H1 (cell line): Measurements from ENCODE around the gene RSAD1. TPM values are rescaled to one million over a fixed set of nuclear protein-coding genes. Genes with fewer than 3 reads are reported as not detected.
A peak's percentile ranks its signal among the peaks of the same experiment; 100 is the strongest.

Experiments
- CTCF ChIA-PET: fragments of 300-600 bp; sonication (Branson Sonifier 250); formaldehyde crosslinking; loops from one replicate; lab custom pipeline; 2021; ENCODE audit not compliant: partially characterized antibody; lab: Charles Lee
- POLR2A ChIA-PET: fragments of 300-600 bp; sonication (Branson Sonifier 250); formaldehyde crosslinking; loops from one replicate; lab custom pipeline; 2021; ENCODE audit warnings: inconsistent platforms; ENCODE audit not compliant: partially characterized antibody; lab: Charles Lee
- DNase-seq, 2 experiments: peaks; one replicate each; pipeline versions ENCODE4 v3.0.0 to v3.0.0-alpha.2; 2010 to 2022; ENCODE audit warnings: low spot score in 2 of 2, low read depth in 1 of 2, mixed read lengths in 1 of 2
- FAIRE-seq: peaks from 2 replicates; lab custom pipeline; 2011; peaks lifted over from hg19 to GRCh38; lab: Jason Lieb, UNC
- H2AFZ ChIP-seq: 2 replicates; pipeline ENCODE4 v1.8.1; 2012; ENCODE audit warnings: low read length, inconsistent platforms
- H2AK5ac ChIP-seq: 2 replicates; pipeline ENCODE4 v1.6.1; 2013; ENCODE audit warnings: low read depth, low read length
- H2BK120ac ChIP-seq: replicated peaks from 2 replicates; pipeline ENCODE3; 2013; ENCODE audit warnings: low read depth, low read length, inconsistent platforms
- H2BK12ac ChIP-seq: 2 replicates; pipeline ENCODE4 v1.6.1; 2013; ENCODE audit warnings: low read depth, low read length
- H2BK15ac ChIP-seq: 2 replicates; pipeline ENCODE4 v1.6.1; 2013; ENCODE audit warnings: low read length
- H2BK20ac ChIP-seq: 2 replicates; pipeline ENCODE4 v1.6.1; 2013; ENCODE audit warnings: low read length
- H2BK5ac ChIP-seq: 2 replicates; pipeline ENCODE4 v1.6.1; 2013; ENCODE audit warnings: low read depth, low read length
- H3K14ac ChIP-seq: 2 replicates; pipeline ENCODE4 v1.6.1; 2013; ENCODE audit warnings: inconsistent platforms; ENCODE audit not compliant: insufficient read length
- H3K18ac ChIP-seq: 2 replicates; pipeline ENCODE4 v1.6.1; 2013; ENCODE audit warnings: low read length; ENCODE audit errors: extremely low read depth
- H3K23ac ChIP-seq: 2 replicates; pipeline ENCODE4 v1.6.1; 2013; ENCODE audit warnings: inconsistent platforms; ENCODE audit not compliant: insufficient read length
- H3K23me2 ChIP-seq: 2 replicates; pipeline ENCODE4 v1.6.1; 2013; ENCODE audit warnings: low read depth, low read length
- H3K27ac ChIP-seq: 2 replicates; pipeline ENCODE4 v1.6.1; 2011; ENCODE audit warnings: low read depth, low read length, inconsistent platforms
- H3K27me3 ChIP-seq, 4 experiments: replicated peaks in 1 of 4; 1 replicate in 1 of 4; 2 replicates in 3 of 4; pipeline versions ENCODE4 v1.6.1 to v1.8.1; 2011 to 2013; ENCODE audit warnings: low read length in 3 of 4, mild to moderate bottlenecking in 3 of 4, inconsistent platforms in 2 of 4, mixed read lengths in 2 of 4, moderate library complexity in 1 of 4; ENCODE audit not compliant: control insufficient read depth in 3 of 4, insufficient read depth in 3 of 4; ENCODE audit errors: extremely low read depth in 1 of 4
- H3K36me3 ChIP-seq, 4 experiments: 2 replicates each; pipeline versions ENCODE4 v1.6.1 to v1.8.1; 2011 to 2013; ENCODE audit warnings: mild to moderate bottlenecking in 4 of 4, low read length in 3 of 4, moderate library complexity in 2 of 4, control low read depth in 1 of 4, inconsistent platforms in 1 of 4; ENCODE audit not compliant: insufficient read depth in 4 of 4, control insufficient read depth in 2 of 4
- H3K4ac ChIP-seq: replicated peaks from 2 replicates; pipeline ENCODE3; 2013; ENCODE audit warnings: low read length, low read depth, mixed read lengths, inconsistent platforms; ENCODE audit not compliant: insufficient read length
- H3K4me1 ChIP-seq, 4 experiments: replicated peaks in 1 of 4; 1 replicate in 1 of 4; 2 replicates in 3 of 4; pipeline versions ENCODE4 v1.6.1 to v1.8.1; 2011 to 2013; ENCODE audit warnings: low read length in 3 of 4, inconsistent platforms in 2 of 4, mixed read lengths in 1 of 4; ENCODE audit not compliant: insufficient read depth in 4 of 4, control insufficient read depth in 3 of 4
- H3K4me2 ChIP-seq, 2 experiments: 2 replicates each; pipeline versions ENCODE4 v1.6.1 to v1.8.1; 2011 to 2013; ENCODE audit warnings: low read depth in 2 of 2, low read length in 2 of 2, control low read depth in 1 of 2, inconsistent platforms in 1 of 2, mild to moderate bottlenecking in 1 of 2; ENCODE audit not compliant: insufficient read depth in 1 of 2
- H3K4me3 ChIP-seq, 4 experiments: fragments of 200-600, 300-600 bp in 1 of 4; sonication (generic), shearing (Covaris generic), sonication (Bioruptor Twin) in 1 of 4; 2 replicates each; pipeline versions ENCODE4 v1.5.1 to v1.8.1; 2011 to 2016; ENCODE audit warnings: low read length in 4 of 4, low read depth in 3 of 4, control low read depth in 2 of 4, inconsistent platforms in 2 of 4, mild to moderate bottlenecking in 2 of 4, mixed read lengths in 1 of 4, moderate library complexity in 1 of 4; ENCODE audit not compliant: insufficient read depth in 2 of 4; ENCODE audit errors: extremely low read depth in 1 of 4
- H3K56ac ChIP-seq: replicated peaks from 2 replicates; pipeline ENCODE3; 2013; ENCODE audit warnings: low read depth, mild to moderate bottlenecking, mixed read lengths, low read length, inconsistent platforms; ENCODE audit not compliant: insufficient read length
- H3K79me1 ChIP-seq: 2 replicates; pipeline ENCODE4 v1.6.1; 2013; ENCODE audit warnings: low read depth, low read length, control low read depth
- H3K79me2 ChIP-seq, 2 experiments: 2 replicates each; pipeline versions ENCODE4 v1.6.1 to v1.8.1; 2012 to 2013; ENCODE audit warnings: low read length in 2 of 2, mild to moderate bottlenecking in 2 of 2, inconsistent platforms in 1 of 2; ENCODE audit not compliant: insufficient read depth in 2 of 2, control insufficient read depth in 1 of 2
- H3K9ac ChIP-seq, 4 experiments: replicated peaks in 1 of 4; 1 replicate in 1 of 4; 2 replicates in 3 of 4; pipeline versions ENCODE4 v1.6.1 to v1.8.1; 2011 to 2013; ENCODE audit warnings: low read depth in 3 of 4, low read length in 3 of 4, control low read depth in 2 of 4, mild to moderate bottlenecking in 2 of 4, moderate library complexity in 2 of 4, inconsistent platforms in 1 of 4; ENCODE audit errors: extremely low read depth in 1 of 4
- H3K9me3 ChIP-seq, 2 experiments: 2 replicates each; pipeline versions ENCODE4 v1.6.1 to v1.8.1; 2012 to 2013; ENCODE audit warnings: mild to moderate bottlenecking in 2 of 2, moderate library complexity in 2 of 2, control low read depth in 1 of 2, inconsistent platforms in 1 of 2, low read depth in 1 of 2, low read length in 1 of 2, mixed read lengths in 1 of 2; ENCODE audit not compliant: insufficient read depth in 2 of 2
- H4K20me1 ChIP-seq, 2 experiments: replicated peaks in 1 of 2; 2 replicates each; pipeline versions ENCODE3 to v1.8.1; 2011 to 2013; ENCODE audit warnings: inconsistent platforms in 2 of 2, low read length in 2 of 2, mild to moderate bottlenecking in 1 of 2; ENCODE audit not compliant: insufficient read depth in 2 of 2, control insufficient read depth in 1 of 2
- H4K5ac ChIP-seq: 2 replicates; pipeline ENCODE4 v1.6.1; 2013; ENCODE audit warnings: low read length, low read depth, mixed read lengths, inconsistent platforms; ENCODE audit not compliant: insufficient read length
- H4K8ac ChIP-seq: 2 replicates; pipeline ENCODE4 v1.8.0; 2013; ENCODE audit warnings: mild to moderate bottlenecking, moderate library complexity, low read length, inconsistent platforms; ENCODE audit not compliant: insufficient read depth; ENCODE audit errors: extremely low read depth
- H4K91ac ChIP-seq: replicated peaks from 2 replicates; pipeline ENCODE3; 2013; ENCODE audit warnings: low read length, mixed read lengths, inconsistent platforms; ENCODE audit not compliant: insufficient read length
- ATF2 ChIP-seq: IDR thresholded peaks from 2 replicates; pipeline ENCODE4 v1.6.1; 2012; ENCODE audit warnings: low read length, inconsistent platforms
- BACH1 ChIP-seq: IDR thresholded peaks from 2 replicates; pipeline ENCODE4 v1.6.1; 2012; ENCODE audit warnings: low read length, improper control_type of control experiment
- EP300 ChIP-seq, 2 experiments: IDR thresholded peaks; 1 replicate in 1 of 2; 2 replicates in 1 of 2; pipeline ENCODE4 v1.6.1; 2011 to 2012; ENCODE audit warnings: low read depth in 2 of 2, low read length in 2 of 2, mild to moderate bottlenecking in 2 of 2, borderline replicate concordance in 1 of 2, inconsistent platforms in 1 of 2, moderate library complexity in 1 of 2
- KDM5A ChIP-seq: fragments of 200-600 bp; IDR thresholded peaks from 2 replicates; pipeline ENCODE4 v1.7.1; 2012; ENCODE audit warnings: mild to moderate bottlenecking, low read length, inconsistent platforms, mixed read lengths
- POU5F1 ChIP-seq: IDR thresholded peaks from 2 replicates; pipeline ENCODE4 v1.6.1; 2011; ENCODE audit warnings: low read depth, mild to moderate bottlenecking, low read length, moderate library complexity
- TEAD4 ChIP-seq: IDR thresholded peaks from 2 replicates; pipeline ENCODE4 v1.6.1; 2012; ENCODE audit warnings: low read depth, low read length, inconsistent platforms, mixed read lengths
- WGBS, 2 experiments: shearing (Covaris generic) in 1 of 2; methylation state at CpG; one replicate each; pipeline versions ENCODE4 v1.1.6 to v1.1.7; 2013 to 2015; ENCODE audit warnings: low lambda C conversion rate in 2 of 2, mixed read lengths in 2 of 2, inconsistent platforms in 1 of 2, low coverage in 1 of 2, missing lambda C conversion rate in 1 of 2; ENCODE audit not compliant: insufficient replicate concordance in 2 of 2, insufficient coverage in 1 of 2, insufficient read length in 1 of 2; ENCODE audit errors: extremely low coverage in 1 of 2, missing lambda C conversion rate in 1 of 2; 5-methylcytosine and 5-hydroxymethylcytosine counted together
- polyA plus RNA-seq, 7 experiments: library from polyadenylated mRNA; depleted of rRNA in 3 of 7; stranded (reverse) in 5 of 7; unstranded in 2 of 7; fragments of >200 nt in 5 of 7; fragments of 200-250 nt in 2 of 7; gene quantifications; 1 replicate in 5 of 7; 2 replicates in 1 of 7; 4 replicates in 1 of 7; pipeline versions ENCODE4 v1.2.1 to v1.2.3, GENCODE V29; 2011 to 2013; ENCODE audit warnings: missing spikeins in 2 of 7, mixed read lengths in 2 of 7
- total RNA-seq: library from RNA; stranded (reverse); fragmentation: NEBNext Ultra II Directional; extraction: Animal tissue kit (Norgen Biotek cat#: 25700); gene quantifications from 2 replicates; pipeline ENCODE4 v1.2.1, GENCODE V29; 2021

The RSAD1 gene
- total and polyA plus RNA-seq, 2 of the 8 experiments (the other 6 are each of a cell fraction or from before 2014, with no cell fraction given) = 17.9 to 33.5 TPM

- Histone ChIP-seq H2BK12ac (no peak overlapping the region), H3K4me2 (no peak overlapping the region), H4K8ac (no peak overlapping the region), H3K79me1 (no peaks in the 10 kb centered on the region), H3K36me3 (no peaks in the 10 kb centered on the region), H4K91ac (no peak overlapping the region), H3K4ac (no peak overlapping the region), H4K20me1 (no peaks in the 10 kb centered on the region), H2AK5ac (no peak overlapping the region), H2BK5ac (no peak overlapping the region), H3K27ac (no peak overlapping the region), H3K4me1 (no peaks in the 10 kb centered on the region), H3K18ac (no peak overlapping the region), H2BK15ac (no peak overlapping the region), H3K23ac (no peak overlapping the region), H3K56ac (no peak overlapping the region), H3K9me3 (no peaks in the 10 kb centered on the region), H3K27me3 (no peaks in the 10 kb centered on the region), H2BK120ac (no peak overlapping the region), H3K9ac (no peak overlapping the region), H2BK20ac (no peak overlapping the region), H3K4me3 (no peak overlapping the region), H3K14ac (no peak overlapping the region), H2AFZ (0 out of 2 replicates have a peak overlapping the region, but pooled peaks have one; percentile 62), H3K23me2 (no peaks in the 10 kb centered on the region), H3K79me2 (no peaks in the 10 kb centered on the region), H4K5ac (no peak overlapping the region)
- CTCF ChIA-PET = interaction anchor here (0.9 to 3.2 kb wide), 12 partner anchors 8 to 202 kb away, joined by 3 to 12 read pairs (median 6); partner anchors contain the start of gene LRRC59
- TF ChIP-seq KDM5A (no peak), POU5F1 (no peak), ATF2 (no peak), TEAD4 (no peak), EP300 (IDR thresholded peaks at IDR 0.05; ENCODE audit: borderline replicate concordance in 1 of 2, low read depth in 2 of 2, low read length in 2 of 2) (peak in 1 of 2 experiments; percentile 74; a peak in 1 of 3 replicates), BACH1 (no peak)
- FAIRE-seq = no peak
- DNase-seq = no peak
- POLR2A ChIA-PET = no interaction called here
- 74% methylated on average over 3 of the region's 3 CpGs; no CpG with 5 or more reads in 1 of the 2 experiments for WGBS, 2 experiments
These were observed 15.1 kb downstream of the RSAD1 start for GRCh38 chr17:50493744-50494143.
